IPS-11a (cell line): ENCODE data around the gene KRTAP2-4.
"Not testable (repeated sequence)": the region's sequence is repeated elsewhere in the genome, so short reads cannot be mapped to it uniquely, and the experiment has no call there.

Experiments used
- H3K4me3 ChIP-seq: one replicate; pipeline ENCODE4 v1.5.1; 2013; ENCODE audit warnings: low read depth, low read length, control low read depth

The KRTAP2-4 gene

GRCh38 chr17:41071606-41072360 is 6.1 kb upstream of the KRTAP2-4 start:
- H3K4me3 ChIP-seq = no peak overlapping the region

GRCh38 chr17:41069031-41069430 is 3.4 kb upstream of the KRTAP2-4 start:
- no peak overlapping the region for H3K4me3 ChIP-seq

GRCh38 chr17:41067281-41067680 is 1.6 kb upstream of the KRTAP2-4 start:
- no peak overlapping the region for H3K4me3 ChIP-seq

- not testable (repeated sequence) for H3K4me3 ChIP-seq
Measured at GRCh38 chr17:41065016-41065689, 526 bp downstream of the KRTAP2-4 start.

GRCh38 chr17:41064301-41064700 is 1.4 kb downstream of the KRTAP2-4 start:
- H3K4me3 ChIP-seq = no peak overlapping the region

- H3K4me3 ChIP-seq = no peak overlapping the region
Measured at GRCh38 chr17:41063449-41063848, 2.2 kb downstream of the KRTAP2-4 start.

- H3K4me3 ChIP-seq = no peak overlapping the region
Measured at GRCh38 chr17:41061964-41062363, 3.7 kb downstream of the KRTAP2-4 start.

- H3K4me3 ChIP-seq = no peak within 1 kb of the TSS
Measured at GRCh38 chr17:41060052-41060604, 5.6 kb downstream of the KRTAP2-4 start, which contains the start of gene KRTAP2-3. TSS of gene KRTAP2-3 (minus strand) at chr17:41060114. CDS start at chr17:41060050, 64 bp downstream.

- not testable (repeated sequence) for H3K4me3 ChIP-seq
Measured at GRCh38 chr17:41059276-41060051, 6.2 kb downstream of the KRTAP2-4 start.

GRCh38 chr17:41058741-41059140 is 6.9 kb downstream of the KRTAP2-4 start:
- H3K4me3 ChIP-seq = no peak overlapping the region

- no peak overlapping the region for H3K4me3 ChIP-seq
Measured at GRCh38 chr17:41057547-41057946, 8.1 kb downstream of the KRTAP2-4 start.

- H3K4me3 ChIP-seq = not testable (repeated sequence)
Measured at GRCh38 chr17:41055130-41055529, 10.5 kb downstream of the KRTAP2-4 start, which contains the start of gene KRTAP2-2. TSS of gene KRTAP2-2 (minus strand) at chr17:41055230. CDS start at chr17:41055211, 19 bp downstream.

- not testable (repeated sequence) for H3K4me3 ChIP-seq
Measured at GRCh38 chr17:41054556-41054955, 11.1 kb downstream of the KRTAP2-4 start.

GRCh38 chr17:41054025-41054424 is 11.7 kb downstream of the KRTAP2-4 start:
- no peak overlapping the region for H3K4me3 ChIP-seq

- no peak overlapping the region for H3K4me3 ChIP-seq
Measured at GRCh38 chr17:41052566-41052965, 13.1 kb downstream of the KRTAP2-4 start.

GRCh38 chr17:41049110-41049509 is 16.6 kb downstream of the KRTAP2-4 start:
- no peak overlapping the region for H3K4me3 ChIP-seq

GRCh38 chr17:41048441-41048840 is 17.2 kb downstream of the KRTAP2-4 start:
- no peak overlapping the region for H3K4me3 ChIP-seq

- H3K4me3 ChIP-seq = not testable (repeated sequence)
Measured at GRCh38 chr17:41046735-41047465, 18.8 kb downstream of the KRTAP2-4 start, which contains the start of gene KRTAP2-1. TSS of gene KRTAP2-1 (minus strand) at chr17:41047316. CDS start at chr17:41047267, 49 bp downstream.

- no peak overlapping the region for H3K4me3 ChIP-seq
Measured at GRCh38 chr17:41042953-41043352, 22.7 kb downstream of the KRTAP2-4 start.
